IPS-20b (cell line): Measurements from ENCODE around the gene GRK6.
A peak's percentile ranks its signal among the peaks of the same experiment; 100 is the strongest.

Experiments
- H3K27ac ChIP-seq: one replicate; pipeline ENCODE4 v1.5.1; 2013; ENCODE audit warnings: low read length
- H3K27me3 ChIP-seq: 2 replicates; pipeline ENCODE4 v1.6.1; 2013; ENCODE audit warnings: mild to moderate bottlenecking, low read length, inconsistent platforms; ENCODE audit not compliant: insufficient read depth
- H3K36me3 ChIP-seq: 2 replicates; pipeline ENCODE4 v1.6.1; 2013; ENCODE audit warnings: low read depth, mild to moderate bottlenecking, inconsistent platforms, low read length, moderate library complexity; ENCODE audit not compliant: insufficient read depth
- H3K4me1 ChIP-seq: 2 replicates; pipeline ENCODE4 v1.6.1; 2013; ENCODE audit warnings: mild to moderate bottlenecking, control low read depth, inconsistent platforms, low read length, moderate library complexity; ENCODE audit not compliant: insufficient read depth
- H3K4me3 ChIP-seq: 2 replicates; pipeline ENCODE4 v1.5.1; 2013; ENCODE audit warnings: mild to moderate bottlenecking, low read length, inconsistent platforms
- H3K9ac ChIP-seq: 2 replicates; pipeline ENCODE4 v1.6.1; 2013; ENCODE audit warnings: low read depth, mild to moderate bottlenecking, inconsistent platforms, low read length, moderate library complexity
- H3K9me3 ChIP-seq: 2 replicates; pipeline ENCODE4 v1.6.1; 2013; ENCODE audit warnings: mild to moderate bottlenecking, low read depth, low read length, inconsistent platforms; ENCODE audit not compliant: insufficient read depth

Gene GRK6

GRCh38 chr5:177459819-177460628 lies 33.5 kb downstream of the GRK6 start:
- Histone ChIP-seq H3K27ac (no peak overlapping the region), H3K4me1 (peaks cover 5% of the 10 kb centered on the region; the same call in 1 of the 2 replicates), H3K9me3 (no peaks in the 10 kb centered on the region), H3K27me3 (no peaks in the 10 kb centered on the region), H3K9ac (no peak overlapping the region), H3K4me3 (no peak overlapping the region), H3K36me3 (peaks cover 69% of the 10 kb centered on the region)

GRCh38 chr5:177462021-177462670 lies 35.7 kb downstream of the GRK6 start:
- H3K27me3 ChIP-seq = no peaks in the 10 kb centered on the region
- no peak overlapping the region for H3K4me3 ChIP-seq
- peaks cover 3% of the 10 kb centered on the region; the same call in 1 of the 2 replicates for H3K4me1 ChIP-seq
- no peak overlapping the region for H3K9ac ChIP-seq
- peaks cover 84% of the 10 kb centered on the region for H3K36me3 ChIP-seq
- no peak overlapping the region for H3K27ac ChIP-seq
- H3K9me3 ChIP-seq = no peaks in the 10 kb centered on the region

GRCh38 chr5:177465044-177465443 lies 38.6 kb downstream of the GRK6 start:
- no peak overlapping the region for H3K9ac ChIP-seq
- peaks cover 86% of the 10 kb centered on the region for H3K36me3 ChIP-seq

GRCh38 chr5:177466861-177467260 lies 40.4 kb downstream of the GRK6 start:
- H3K4me3 ChIP-seq = no peak overlapping the region
- H3K9ac ChIP-seq = no peak overlapping the region
- H3K4me1 ChIP-seq = peaks cover 22% of the 10 kb centered on the region
- H3K27me3 ChIP-seq = no peaks in the 10 kb centered on the region
- H3K9me3 ChIP-seq = no peaks in the 10 kb centered on the region
- no peak overlapping the region for H3K27ac ChIP-seq
- peaks cover 88% of the 10 kb centered on the region for H3K36me3 ChIP-seq

More at GRCh38 chr5:177465044-177465443, 38.6 kb downstream of the GRK6 start:
- Histone ChIP-seq H3K27me3 (no peaks in the 10 kb centered on the region), H3K27ac (no peak overlapping the region), H3K9me3 (no peaks in the 10 kb centered on the region), H3K4me1 (peaks cover 8% of the 10 kb centered on the region), H3K4me3 (no peak overlapping the region)

- Histone ChIP-seq H3K27ac (no peak overlapping the region), H3K4me1 (peaks cover 25% of the 10 kb centered on the region), H3K36me3 (peaks cover 87% of the 10 kb centered on the region), H3K4me3 (no peak overlapping the region), H3K9me3 (no peaks in the 10 kb centered on the region), H3K9ac (no peak overlapping the region), H3K27me3 (no peaks in the 10 kb centered on the region)
These were observed 41.0 kb downstream of the GRK6 start for GRCh38 chr5:177467436-177467835.

GRCh38 chr5:177468329-177468684 lies 41.8 kb downstream of the GRK6 start:
- Histone ChIP-seq H3K4me1 (peaks cover 25% of the 10 kb centered on the region), H3K9ac (no peak overlapping the region), H3K9me3 (no peaks in the 10 kb centered on the region), H3K27me3 (no peaks in the 10 kb centered on the region), H3K27ac (no peak overlapping the region), H3K4me3 (no peak overlapping the region), H3K36me3 (peaks cover 79% of the 10 kb centered on the region)

GRCh38 chr5:177468685-177469628 lies 42.5 kb downstream of the GRK6 start:
- Histone ChIP-seq H3K27ac (peak overlapping the region; percentile 30), H3K36me3 (peaks cover 73% of the 10 kb centered on the region), H3K4me1 (peaks cover 26% of the 10 kb centered on the region), H3K9ac (peak overlapping the region; percentile 64; the same call in 1 of the 2 replicates), H3K27me3 (no peaks in the 10 kb centered on the region), H3K9me3 (no peaks in the 10 kb centered on the region), H3K4me3 (no peak overlapping the region)

GRCh38 chr5:177469750-177470525 lies 43.5 kb downstream of the GRK6 start:
- H3K27me3 ChIP-seq = no peaks in the 10 kb centered on the region
- peaks cover 34% of the 10 kb centered on the region for H3K4me1 ChIP-seq
- H3K4me3 ChIP-seq = peak overlapping the region; percentile 96; the same call in 1 of the 2 replicates
- H3K36me3 ChIP-seq = peaks cover 73% of the 10 kb centered on the region
- peak overlapping the region; percentile 46 for H3K27ac ChIP-seq
- peak overlapping the region; percentile 64; the same call in 1 of the 2 replicates for H3K9ac ChIP-seq
- no peaks in the 10 kb centered on the region for H3K9me3 ChIP-seq

GRCh38 chr5:177470759-177471536 lies 44.5 kb downstream of the GRK6 start:
- no peaks in the 10 kb centered on the region for H3K9me3 ChIP-seq
- peak overlapping the region; percentile 46 for H3K27ac ChIP-seq
- H3K27me3 ChIP-seq = no peaks in the 10 kb centered on the region
- H3K36me3 ChIP-seq = peaks cover 63% of the 10 kb centered on the region
- peak overlapping the region; percentile 98 for H3K9ac ChIP-seq
- peaks cover 34% of the 10 kb centered on the region for H3K4me1 ChIP-seq
- H3K4me3 ChIP-seq = peak overlapping the region; percentile 96; the same call in 1 of the 2 replicates

GRCh38 chr5:177471610-177472356 lies 45.3 kb downstream of the GRK6 start:
- peak overlapping the region; percentile 96 for H3K4me3 ChIP-seq
- H3K27ac ChIP-seq = peak overlapping the region; percentile 89
- peaks cover 55% of the 10 kb centered on the region for H3K36me3 ChIP-seq

More at GRCh38 chr5:177471610-177472356, 45.3 kb downstream of the GRK6 start:
- Histone ChIP-seq H3K9me3 (no peaks in the 10 kb centered on the region), H3K9ac (peak overlapping the region; percentile 98), H3K4me1 (peaks cover 34% of the 10 kb centered on the region), H3K27me3 (no peaks in the 10 kb centered on the region)
